IPS-18a (cell line): Measurements from ENCODE around the gene ABHD11.
"Not testable (repeated sequence)": the region's sequence is repeated elsewhere in the genome, so short reads cannot be mapped to it uniquely, and the experiment has no call there.

Experiments
- H3K27ac ChIP-seq: one replicate; pipeline ENCODE4 v1.5.1; 2013; ENCODE audit warnings: low read length
- H3K27me3 ChIP-seq: one replicate; pipeline ENCODE4 v1.6.1; 2013; ENCODE audit warnings: mild to moderate bottlenecking, low read length; ENCODE audit not compliant: control insufficient read depth, insufficient read depth
- H3K36me3 ChIP-seq: one replicate; pipeline ENCODE4 v1.6.1; 2013; ENCODE audit warnings: low read depth, low read length; ENCODE audit not compliant: control insufficient read depth
- H3K4me1 ChIP-seq: one replicate; pipeline ENCODE4 v1.6.1; 2013; ENCODE audit warnings: low read depth, low read length; ENCODE audit not compliant: control insufficient read depth
- H3K4me3 ChIP-seq: one replicate; pipeline ENCODE4 v1.5.1; 2013; ENCODE audit warnings: low read length
- H3K9ac ChIP-seq: one replicate; pipeline ENCODE4 v1.6.1; 2013; ENCODE audit warnings: mild to moderate bottlenecking, low read length, moderate library complexity
- H3K9me3 ChIP-seq: one replicate; pipeline ENCODE4 v1.6.1; 2013; ENCODE audit warnings: low read depth, low read length; ENCODE audit not compliant: control insufficient read depth

The ABHD11 gene

DNA sequence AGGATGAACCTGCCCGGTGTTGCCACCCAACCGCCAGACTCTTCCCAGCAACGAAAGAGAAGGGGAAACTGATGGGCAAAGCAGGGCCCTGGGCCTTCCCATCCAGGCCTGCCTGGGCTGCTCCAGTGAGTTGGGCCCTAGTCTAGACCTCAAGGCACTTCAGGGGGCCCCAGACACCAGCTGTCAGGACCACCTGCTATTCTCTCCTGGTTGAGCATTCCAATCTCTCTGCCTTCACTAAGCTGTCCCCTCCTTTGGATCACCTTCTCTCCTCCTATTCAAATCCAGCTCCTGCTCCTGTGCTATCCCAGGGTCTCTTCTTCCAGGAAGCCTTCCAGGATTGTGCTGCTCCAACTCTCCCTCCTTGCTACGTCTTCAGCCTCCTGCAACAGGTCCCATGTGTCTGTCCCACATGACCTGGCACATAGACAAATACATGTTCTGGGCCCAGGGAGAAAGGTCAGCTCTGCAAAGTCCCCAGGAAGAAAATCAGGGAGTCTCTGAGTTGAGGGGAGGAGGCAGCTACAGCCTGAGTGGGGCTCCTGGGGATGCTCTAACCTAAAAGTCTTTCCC is 22.2 kb downstream of the ABHD11 start:
- H3K36me3 ChIP-seq: no peaks in the 10 kb centered on the region
- H3K9me3 ChIP-seq: no peaks in the 10 kb centered on the region
- no peaks in the 10 kb centered on the region for H3K4me1 ChIP-seq
- H3K27ac ChIP-seq: no peak overlapping the region
- H3K27me3 ChIP-seq: peaks cover 23% of the 10 kb centered on the region
- no peak overlapping the region for H3K4me3 ChIP-seq
- H3K9ac ChIP-seq: no peak overlapping the region

DNA sequence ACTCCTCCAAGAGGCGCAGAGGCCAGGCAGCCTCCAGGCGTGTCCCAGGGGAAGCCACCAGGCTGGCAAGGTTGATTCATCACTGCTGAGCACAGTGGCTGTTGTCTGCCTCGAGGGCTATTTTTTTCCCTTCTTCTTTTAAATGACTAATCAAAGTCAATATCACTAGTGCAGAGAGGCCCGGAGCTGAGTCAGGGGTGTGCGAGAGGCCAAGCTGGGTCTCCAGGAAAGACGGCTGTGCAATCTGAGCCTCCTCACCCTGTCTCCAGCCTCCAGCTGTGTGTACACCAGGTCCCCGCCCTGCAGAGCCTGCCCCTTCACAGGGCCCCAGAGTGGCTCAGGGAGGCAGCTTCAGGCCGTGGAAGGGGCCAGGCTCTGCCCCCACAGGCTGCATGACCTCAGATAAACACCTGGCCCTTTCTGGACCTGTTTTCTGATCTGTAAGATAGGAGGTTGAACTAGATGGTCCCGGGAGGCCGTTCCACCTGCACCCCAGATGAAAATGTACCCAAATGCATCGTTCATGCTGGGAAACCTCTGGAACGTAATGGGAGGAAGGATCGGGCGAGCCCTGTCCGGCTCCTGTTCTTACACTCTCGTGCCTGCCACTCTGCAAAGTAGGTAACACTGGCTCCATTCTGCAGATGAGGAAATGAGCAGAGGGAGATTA is 22.8 kb downstream of the ABHD11 start:
- Histone ChIP-seq H3K9me3 (no peaks in the 10 kb centered on the region), H3K4me3 (no peak overlapping the region), H3K27me3 (peaks cover 23% of the 10 kb centered on the region), H3K27ac (no peak overlapping the region), H3K9ac (no peak overlapping the region), H3K36me3 (no peaks in the 10 kb centered on the region), H3K4me1 (no peaks in the 10 kb centered on the region)

DNA sequence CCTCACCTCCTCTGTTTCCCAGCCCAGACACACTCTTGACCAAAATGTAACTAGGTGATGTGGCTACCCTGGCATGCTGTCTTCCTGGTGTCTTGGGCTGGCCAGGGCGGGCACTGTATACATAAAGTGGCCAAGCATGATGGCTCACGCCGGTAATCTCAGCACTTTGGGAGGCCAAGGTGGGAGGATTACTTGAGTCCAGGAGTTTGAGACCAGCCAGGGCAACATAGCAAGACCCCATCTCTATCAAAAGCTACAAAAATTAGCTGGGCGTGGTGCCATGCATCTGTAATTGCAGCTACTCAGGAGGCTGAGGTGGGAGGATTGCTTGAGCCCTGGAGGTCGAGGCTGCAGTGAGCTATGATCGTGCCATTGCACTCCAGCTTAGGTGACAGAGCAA is 25.3 kb downstream of the ABHD11 start:
- H3K4me3 ChIP-seq, H3K27me3 ChIP-seq, H3K9me3 ChIP-seq, H3K9ac ChIP-seq, H3K27ac ChIP-seq, H3K4me1 ChIP-seq, H3K36me3 ChIP-seq: not testable (repeated sequence)

DNA sequence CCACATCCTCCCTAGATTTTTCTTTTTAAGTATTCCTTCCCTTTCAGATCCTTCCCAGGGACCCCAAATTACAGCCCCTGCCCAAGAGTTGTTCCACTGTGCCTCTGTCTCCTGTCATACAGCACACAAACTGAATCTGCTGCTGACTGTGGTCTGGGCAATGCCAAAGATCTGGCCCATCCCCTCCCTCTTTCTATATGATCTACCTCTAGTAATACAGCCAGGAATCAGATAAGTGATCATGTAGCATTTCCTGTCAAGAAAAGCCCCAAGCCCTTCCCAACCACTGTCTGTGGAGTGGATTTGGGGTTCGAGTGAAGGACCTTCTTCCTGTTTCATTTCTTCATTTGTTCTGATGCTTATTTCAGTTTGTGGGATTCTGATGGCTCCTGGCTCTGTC is 25.8 kb downstream of the ABHD11 start:
- Histone ChIP-seq H3K9me3 (no peaks in the 10 kb centered on the region), H3K27ac (no peak overlapping the region), H3K27me3 (peaks cover under 1% of the 10 kb centered on the region)

DNA sequence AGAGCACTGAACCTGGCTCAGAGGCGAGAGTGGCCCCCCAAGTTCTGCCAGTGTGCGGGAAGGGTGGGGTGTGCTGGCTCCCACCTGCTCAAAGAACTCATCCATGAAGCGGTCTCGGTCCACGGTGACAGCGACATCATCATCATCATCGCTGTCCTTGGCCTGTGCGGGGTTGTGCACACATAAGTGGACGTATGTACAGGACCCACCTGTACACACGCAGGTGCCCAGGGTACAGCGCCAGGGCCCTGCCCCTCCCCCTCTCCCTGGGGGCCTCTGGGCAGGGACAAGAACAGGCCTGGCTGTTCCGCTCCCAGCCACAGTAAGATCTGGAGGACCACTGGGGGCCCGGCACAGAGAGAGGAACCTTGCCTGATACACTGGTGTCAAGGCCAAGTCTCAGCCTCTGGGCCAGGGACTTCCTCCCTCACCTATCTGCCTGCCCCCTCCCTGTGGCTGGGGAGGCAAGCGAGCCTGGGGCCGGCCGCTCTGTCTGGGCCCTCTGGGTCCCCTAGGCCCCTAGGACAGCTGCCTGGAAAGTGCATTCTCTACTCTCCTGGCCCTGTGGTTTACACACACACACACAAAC is 29.5 kb downstream of the ABHD11 start:
- Histone ChIP-seq H3K36me3 (no peaks in the 10 kb centered on the region), H3K9ac (no peak overlapping the region), H3K27ac (no peak overlapping the region), H3K4me3 (no peak overlapping the region), H3K27me3 (no peaks in the 10 kb centered on the region), H3K9me3 (no peaks in the 10 kb centered on the region), H3K4me1 (peaks cover 5% of the 10 kb centered on the region)

More for the DNA sequence above, 25.8 kb downstream of the ABHD11 start:
- no peaks in the 10 kb centered on the region for H3K36me3 ChIP-seq
- H3K4me3 ChIP-seq: no peak overlapping the region
- no peak overlapping the region for H3K9ac ChIP-seq
- H3K4me1 ChIP-seq: no peaks in the 10 kb centered on the region

DNA sequence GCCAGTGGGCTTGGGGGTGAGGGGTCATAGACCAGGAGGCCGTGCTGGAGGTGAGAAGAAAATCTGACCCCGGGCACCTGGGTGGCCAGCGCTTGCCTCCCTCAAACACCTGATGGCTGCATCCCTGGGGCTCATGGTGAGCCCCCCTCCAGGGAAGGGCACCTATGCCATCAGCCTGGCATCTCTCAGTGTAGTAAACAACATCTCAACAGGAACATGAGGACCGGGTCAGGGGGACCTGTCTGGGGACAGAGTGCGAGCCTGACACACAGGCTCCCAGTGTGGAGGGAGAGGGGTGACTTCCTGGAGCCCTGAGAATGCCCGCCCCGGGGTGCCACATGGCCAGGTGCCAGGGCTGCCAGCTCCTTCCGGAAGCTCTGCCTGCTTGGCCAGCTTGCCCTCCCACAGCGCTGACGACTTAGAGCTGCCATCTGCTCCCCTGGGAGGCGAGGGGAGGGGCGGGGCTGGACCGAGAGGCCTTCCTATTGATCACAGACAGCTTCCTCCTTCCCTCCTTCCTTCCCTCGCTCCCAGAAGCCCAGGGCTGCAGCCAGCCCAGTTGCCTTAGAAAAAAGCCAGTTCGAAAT is 31.5 kb downstream of the ABHD11 start:
- Histone ChIP-seq H3K9ac (no peak overlapping the region), H3K4me1 (peaks cover 12% of the 10 kb centered on the region), H3K4me3 (no peak overlapping the region), H3K27me3 (no peaks in the 10 kb centered on the region), H3K27ac (no peak overlapping the region), H3K36me3 (no peaks in the 10 kb centered on the region), H3K9me3 (no peaks in the 10 kb centered on the region)

DNA sequence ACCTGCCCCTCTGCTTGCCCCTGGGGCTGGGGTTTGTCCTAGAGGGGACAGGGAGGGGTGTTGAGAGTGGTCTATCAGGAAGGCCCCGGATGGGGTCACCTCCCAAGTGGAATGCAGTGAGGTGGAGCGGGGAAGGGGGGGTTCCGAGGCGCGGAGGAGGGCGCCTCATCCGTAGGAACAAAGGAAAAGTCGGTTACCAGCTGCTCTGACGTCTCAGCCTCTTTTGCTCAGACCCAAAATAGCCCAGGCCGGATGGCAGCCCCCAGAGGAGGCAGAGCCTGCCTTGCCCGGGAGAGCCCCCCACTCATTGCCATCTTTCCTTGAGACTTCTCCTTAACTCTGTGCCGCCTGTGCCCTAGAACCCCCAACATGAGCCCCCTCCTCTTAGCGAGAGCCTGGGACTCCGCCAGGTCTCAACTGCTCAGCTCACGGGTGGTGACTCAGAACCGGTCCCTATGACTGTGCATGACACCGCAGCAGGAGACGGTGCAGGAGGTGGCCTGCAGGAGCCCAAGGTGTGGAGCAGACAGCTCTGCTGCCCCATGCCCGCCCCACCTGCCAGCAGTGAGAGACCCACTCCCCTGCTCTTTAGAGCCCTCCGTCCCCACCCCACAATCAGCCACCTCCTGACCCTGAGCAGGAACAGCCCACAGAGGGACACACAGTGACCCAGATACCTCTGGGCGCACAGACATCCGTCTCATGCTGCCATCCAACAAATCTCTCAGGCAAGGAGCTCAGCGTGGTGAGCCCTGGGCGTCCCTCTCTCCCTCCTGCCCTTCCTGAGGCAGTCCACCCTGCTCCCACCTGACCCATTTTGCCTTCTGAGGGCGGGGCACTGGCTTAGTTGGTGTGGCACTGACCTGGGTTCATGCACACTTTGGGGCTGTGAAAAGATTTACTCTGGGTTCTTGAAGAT is 32.2 kb downstream of the ABHD11 start:
- Histone ChIP-seq H3K9ac (no peak overlapping the region), H3K4me1 (peaks cover 12% of the 10 kb centered on the region), H3K36me3 (no peaks in the 10 kb centered on the region), H3K27ac (no peak overlapping the region), H3K4me3 (no peak overlapping the region), H3K27me3 (no peaks in the 10 kb centered on the region), H3K9me3 (no peaks in the 10 kb centered on the region)

DNA sequence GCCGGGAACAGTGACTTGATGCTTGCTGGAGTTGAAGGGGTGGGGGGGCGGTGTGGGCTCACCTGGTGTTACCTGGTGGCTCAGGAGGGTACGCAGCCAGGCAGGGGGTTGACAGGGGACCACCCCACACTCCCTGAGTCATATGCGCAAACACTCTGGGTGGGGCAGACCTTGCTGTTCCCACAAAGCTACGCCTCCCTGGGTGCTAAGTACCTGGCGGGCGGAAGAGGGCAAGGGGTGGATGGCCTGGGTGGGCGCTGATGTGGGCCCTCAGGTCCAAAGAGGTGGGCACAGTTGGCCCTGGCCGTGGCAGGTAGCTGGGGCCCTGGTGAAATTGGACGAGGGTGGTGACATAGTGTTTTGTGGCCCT is 33.1 kb downstream of the ABHD11 start:
- H3K36me3 ChIP-seq: no peaks in the 10 kb centered on the region
- no peaks in the 10 kb centered on the region for H3K27me3 ChIP-seq
- no peak overlapping the region for H3K9ac ChIP-seq
- no peak overlapping the region for H3K27ac ChIP-seq
- no peak overlapping the region for H3K4me3 ChIP-seq
- H3K4me1 ChIP-seq: peaks cover 12% of the 10 kb centered on the region
- H3K9me3 ChIP-seq: no peaks in the 10 kb centered on the region

DNA sequence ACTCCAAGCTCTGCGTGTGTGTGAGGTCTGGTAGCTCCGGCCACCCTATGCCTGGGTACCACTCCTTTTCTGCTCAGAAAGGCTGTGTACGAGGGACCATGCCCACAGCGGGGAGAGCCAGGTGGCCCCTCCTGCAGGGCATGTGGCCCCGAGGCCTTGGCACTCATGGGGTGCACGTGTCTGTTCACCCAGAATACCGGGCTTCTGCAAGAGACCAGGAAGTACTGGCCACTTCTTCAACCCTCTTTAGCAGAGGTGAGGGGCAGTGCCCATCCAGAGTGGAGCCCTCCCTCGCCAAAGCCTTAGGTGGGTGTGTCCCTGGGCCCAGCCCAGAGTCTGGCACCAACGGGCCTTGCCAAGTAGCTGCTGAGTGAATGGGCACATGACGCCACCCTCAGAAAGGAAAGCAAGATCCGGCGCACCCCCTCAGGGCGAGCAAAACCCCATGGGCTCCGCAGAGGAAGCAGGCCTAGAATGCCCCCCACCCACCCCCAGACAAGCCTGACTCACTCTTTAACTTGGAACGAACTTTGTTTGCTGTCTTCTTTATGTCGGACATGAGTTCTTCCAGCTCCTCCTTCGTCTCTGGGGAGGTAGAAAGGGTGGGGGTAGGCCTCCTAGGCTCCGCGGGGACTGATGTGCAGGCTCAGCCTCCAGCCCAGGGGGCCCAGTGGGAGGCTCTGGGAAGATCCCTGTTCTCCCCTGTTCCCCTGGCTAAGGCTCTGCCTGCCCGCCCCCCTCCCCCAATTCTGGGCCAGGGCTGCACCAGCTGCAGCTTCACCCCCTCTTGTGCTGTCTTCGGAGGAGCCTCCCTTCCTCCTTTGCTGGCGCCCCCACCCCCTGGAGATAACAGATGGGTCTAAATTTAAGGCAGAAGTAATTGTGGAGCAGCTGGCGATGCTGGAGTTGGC is 33.7 kb downstream of the ABHD11 start:
- H3K36me3 ChIP-seq: no peaks in the 10 kb centered on the region
- H3K9me3 ChIP-seq: no peaks in the 10 kb centered on the region
- no peak overlapping the region for H3K9ac ChIP-seq
- H3K27me3 ChIP-seq: no peaks in the 10 kb centered on the region
- no peak overlapping the region for H3K27ac ChIP-seq
- H3K4me1 ChIP-seq: peaks cover 12% of the 10 kb centered on the region
- no peak overlapping the region for H3K4me3 ChIP-seq

DNA sequence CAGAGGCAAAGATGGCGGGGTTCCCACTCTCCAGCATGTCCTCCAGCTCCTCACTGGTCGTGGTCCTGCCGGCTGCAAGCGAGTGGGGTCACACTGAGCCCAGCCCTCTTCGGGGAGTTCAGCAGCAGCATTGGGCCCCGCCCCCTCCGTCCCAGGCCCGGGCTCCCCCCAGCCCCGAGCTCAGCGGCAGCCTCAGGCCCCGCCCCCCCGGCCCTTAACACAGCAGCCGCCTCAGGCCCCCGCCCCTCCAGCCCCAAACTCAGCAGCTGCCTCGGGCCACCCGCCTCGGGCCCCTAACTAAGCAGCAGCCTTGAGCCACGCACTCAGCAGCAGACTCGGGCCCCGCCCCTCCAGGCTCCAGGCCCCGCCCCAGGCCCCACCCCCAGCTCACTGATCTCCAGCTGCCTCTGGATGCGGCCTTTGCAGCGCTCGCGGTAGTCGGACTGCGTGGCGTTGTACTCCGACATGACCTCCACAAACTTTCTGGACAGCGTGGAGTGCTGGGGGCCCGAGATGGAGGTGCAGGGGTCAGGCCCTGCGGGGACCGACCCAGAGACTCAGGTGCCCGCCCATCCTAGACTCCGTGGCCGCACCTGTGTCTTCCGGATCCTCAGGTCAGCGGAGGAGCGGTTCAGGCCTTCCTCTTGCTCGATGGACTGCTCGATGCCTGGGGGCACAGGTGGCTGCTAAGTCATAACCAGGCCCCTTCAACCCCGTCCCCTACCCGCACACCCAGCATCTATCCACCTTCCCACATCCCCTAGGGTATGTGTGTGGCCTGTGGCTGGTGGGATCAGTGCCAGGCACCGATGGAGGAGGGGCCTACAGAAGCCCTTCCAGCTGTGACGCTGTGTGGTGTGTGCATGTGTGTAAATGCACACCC is 34.6 kb downstream of the ABHD11 start:
- no peak overlapping the region for H3K27ac ChIP-seq
- H3K9me3 ChIP-seq: no peaks in the 10 kb centered on the region
- H3K4me3 ChIP-seq: peak overlapping the region; percentile 54
- H3K4me1 ChIP-seq: peaks cover 12% of the 10 kb centered on the region
- H3K36me3 ChIP-seq: peaks cover 2% of the 10 kb centered on the region
- H3K27me3 ChIP-seq: no peaks in the 10 kb centered on the region
- H3K9ac ChIP-seq: no peak overlapping the region
